Peyer's patch (tissue), 4 donors: ENCODE data around the gene JOSD2. TPM values are rescaled to one million over a fixed set of nuclear protein-coding genes. Genes with fewer than 3 reads are reported as not detected.

Source experiments
- DNase-seq, 3 donors: peaks; one replicate each; pipeline ENCODE4 v3.0.0-alpha.2; 2017 to 2019
- H3K27ac ChIP-seq, 4 donors: fragments of 200-600 bp; sonication (generic); one replicate each; pipeline ENCODE4 v1.5.1; 2016 to 2019
- H3K27me3 ChIP-seq, 2 donors: fragments of 200-600 bp; sonication (generic); one replicate each; pipeline ENCODE4 v1.5.1; 2019
- H3K36me3 ChIP-seq, 3 donors: fragments of 200-600 bp; sonication (generic); one replicate each; pipeline ENCODE4 v1.5.1; 2016 to 2019
- H3K4me1 ChIP-seq, 4 donors: fragments of 200-600 bp; sonication (generic); one replicate each; pipeline ENCODE4 v1.5.1; 2016 to 2019
- H3K4me3 ChIP-seq, 4 donors: fragments of 200-600 bp; sonication (generic); 1 replicate in 3 of 4; 2 replicates in 1 of 4; pipeline ENCODE4 v1.5.1; 2016 to 2019; ENCODE audit warnings: mild to moderate bottlenecking in 1 of 4
- H3K9me3 ChIP-seq, 4 donors: fragments of 200-600 bp; sonication (generic); one replicate each; pipeline ENCODE4 v1.5.1; 2016 to 2019; ENCODE audit warnings: mild to moderate bottlenecking in 1 of 4
- CTCF ChIP-seq, 6 experiments: fragments of 450-650 bp in 4 of 6; fragments of 200-600 bp in 2 of 6; sonication (generic) in 1 of 6; IDR thresholded peaks; one replicate each; pipeline ENCODE4 v1.5.1; 2017 to 2019; ENCODE audit warnings: antibody characterized with exemption in 6 of 6, mild to moderate bottlenecking in 3 of 6, moderate library complexity in 1 of 6
- POLR2A ChIP-seq, 2 donors: fragments of 450-650 bp; IDR thresholded peaks; one replicate each; pipeline ENCODE4 v1.5.1; 2017; ENCODE audit warnings: antibody characterized with exemption in 2 of 2, mild to moderate bottlenecking in 2 of 2, moderate library complexity in 2 of 2
- total RNA-seq, 4 donors: library from RNA; depleted of rRNA; stranded (reverse); fragments of >200 nt; gene quantifications; one replicate each; pipeline ENCODE4 v1.1.0, GENCODE V29; 2016

The JOSD2 gene
- total RNA-seq, 4 donors from 2014 or later, result 10.7 to 41.3 (median 26.6) TPM

- Histone ChIP-seq H3K4me3 (no peak overlapping the region), H3K4me1 (peaks cover 0 to 16% (median 9%) of the 10 kb centered on the region in 4 donors), H3K9me3 (no peaks in the 10 kb centered on the region), H3K27ac (no peak overlapping the region), H3K27me3 (no peaks in the 10 kb centered on the region), H3K36me3 (peaks cover 0 to 54% (median 0%) of the 10 kb centered on the region in 3 donors)
- peak in 1 of 3 donors; percentile 41 for DNase-seq
- TF ChIP-seq POLR2A (IDR thresholded peaks at IDR 0.05), result no peak
- peak in 2 of 6 experiments; percentile 4 to 6 for TF ChIP-seq CTCF (IDR thresholded peaks at IDR 0.05)
These were observed 31.9 kb downstream of the JOSD2 start for GRCh38 chr19:50478901-50479715.

- Histone ChIP-seq H3K36me3 (peaks cover 0 to 51% (median 0%) of the 10 kb centered on the region in 3 donors), H3K27ac (no peak overlapping the region), H3K27me3 (no peaks in the 10 kb centered on the region), H3K4me1 (peaks cover 0 to 16% (median 9%) of the 10 kb centered on the region in 4 donors), H3K4me3 (no peak overlapping the region), H3K9me3 (no peaks in the 10 kb centered on the region)
- peak in 1 of 3 donors; percentile 38 for DNase-seq
- TF ChIP-seq CTCF (IDR thresholded peaks at IDR 0.05) (no peak), POLR2A (IDR thresholded peaks at IDR 0.05) (no peak)
These were observed 33.1 kb downstream of the JOSD2 start for GRCh38 chr19:50477751-50478515.

GRCh38 chr19:50476907-50477238 lies 34.1 kb downstream of the JOSD2 start:
- DNase-seq, result peak in 1 of 3 donors; percentile 65
- TF ChIP-seq POLR2A (IDR thresholded peaks at IDR 0.05) (no peak), CTCF (IDR thresholded peaks at IDR 0.05) (no peak)

GRCh38 chr19:50476224-50476906 lies 34.6 kb downstream of the JOSD2 start, which contains the start of the genes EMC10 and GARIN5A:
TSS of gene EMC10 (plus strand) at chr19:50476507. CDS start at chr19:50476545, 38 bp downstream.
TSS of gene GARIN5A (minus strand) at chr19:50476848. CDS start at chr19:50476388, 460 bp downstream.
- H3K36me3 ChIP-seq, result peaks cover 0 to 35% (median 0%) of the 10 kb centered on the region in 3 donors
- H3K9me3 ChIP-seq, result no peaks in the 10 kb centered on the region
- peak within 1 kb of the TSS; percentile 78 to 95 (median 82) for H3K27ac ChIP-seq
- TF ChIP-seq CTCF (IDR thresholded peaks at IDR 0.05) (no peak), POLR2A (IDR thresholded peaks at IDR 0.05) (peak; percentile 76 to 79)
- H3K4me3 ChIP-seq, result peak within 1 kb of the TSS; percentile 74 to 99 (median 92)
- no peaks in the 10 kb centered on the region for H3K27me3 ChIP-seq
- peaks cover 0 to 16% (median 9%) of the 10 kb centered on the region in 4 donors for H3K4me1 ChIP-seq
- DNase-seq, result peak; percentile 88 to 95 (median 93)

More at GRCh38 chr19:50476907-50477238, 34.1 kb downstream of the JOSD2 start:
- Histone ChIP-seq H3K36me3 (peaks cover 0 to 40% (median 0%) of the 10 kb centered on the region in 3 donors), H3K4me1 (peaks cover 0 to 16% (median 9%) of the 10 kb centered on the region in 4 donors), H3K27ac (peak overlapping the region; percentile 78 to 95 (median 82)), H3K4me3 (peak overlapping the region; percentile 74 to 99 (median 92)), H3K27me3 (no peaks in the 10 kb centered on the region), H3K9me3 (no peaks in the 10 kb centered on the region)

GRCh38 chr19:50475736-50476223 lies 35.2 kb downstream of the JOSD2 start:
- peaks cover 0 to 16% (median 9%) of the 10 kb centered on the region in 4 donors for H3K4me1 ChIP-seq
- TF ChIP-seq CTCF (IDR thresholded peaks at IDR 0.05) (no peak), POLR2A (IDR thresholded peaks at IDR 0.05) (no peak)

More at GRCh38 chr19:50475736-50476223, 35.2 kb downstream of the JOSD2 start:
- Histone ChIP-seq H3K4me3 (peak overlapping the region in 3 of 4 donors; percentile 74 to 99 (median 94)), H3K36me3 (peaks cover 0 to 29% (median 0%) of the 10 kb centered on the region in 3 donors), H3K27me3 (no peaks in the 10 kb centered on the region), H3K27ac (peak overlapping the region; percentile 78 to 95 (median 82)), H3K9me3 (no peaks in the 10 kb centered on the region)
- no peak for DNase-seq
